BJ (cell line): ENCODE measurements around the gene BIRC7. TPM values are rescaled to one million over a fixed set of nuclear protein-coding genes. Genes with fewer than 3 reads are reported as not detected.
A peak's percentile ranks its signal among the peaks of the same experiment; 100 is the strongest.

Experiments
- CTCF ChIA-PET: fragments of 350-600 bp; formaldehyde crosslinking; extraction: SDS; loops from one replicate; lab custom pipeline; 2021; ENCODE audit warnings: antibody characterized with exemption, inconsistent platforms; lab: Yijun Ruan, JAX
- POLR2A ChIA-PET: fragments of 300-600 bp; sonication (Branson Sonifier 250); formaldehyde crosslinking; extraction: SDS; loops from one replicate; lab custom pipeline; 2021; ENCODE audit warnings: antibody characterized with exemption; lab: Charles Lee
- DNase-seq: peaks from one replicate; pipeline ENCODE4 v3.0.0-alpha.2; 2011; ENCODE audit warnings: low read depth
- H3K27me3 ChIP-seq: 2 replicates; pipeline ENCODE4 v1.6.0; 2011; ENCODE audit warnings: low read length; ENCODE audit not compliant: control insufficient read depth, insufficient read depth
- H3K36me3 ChIP-seq: 2 replicates; pipeline ENCODE4 v1.5.1; 2011; ENCODE audit warnings: low read length; ENCODE audit not compliant: control insufficient read depth, insufficient read depth
- H3K4me3 ChIP-seq: 2 replicates; pipeline ENCODE4 v1.5.1; 2011; ENCODE audit warnings: low read depth, mild to moderate bottlenecking, control low read depth, low read length
- polyA plus RNA-seq: library from polyadenylated mRNA; depleted of rRNA; stranded (reverse); fragments of >200 nt; gene quantifications from 2 replicates; pipeline ENCODE4 v1.2.3, GENCODE V29; 2011
- TF ChIP-seq, protein P1 (sequence below): IDR thresholded peaks from 2 replicates; pipeline ENCODE4 v1.5.1; 2011; ENCODE audit warnings: low read depth, mild to moderate bottlenecking, control low read depth, inconsistent platforms, low read length, moderate library complexity; ENCODE audit not compliant: insufficient read depth

The BIRC7 gene
- polyA plus RNA-seq, 1 experiment = not detected

DNA sequence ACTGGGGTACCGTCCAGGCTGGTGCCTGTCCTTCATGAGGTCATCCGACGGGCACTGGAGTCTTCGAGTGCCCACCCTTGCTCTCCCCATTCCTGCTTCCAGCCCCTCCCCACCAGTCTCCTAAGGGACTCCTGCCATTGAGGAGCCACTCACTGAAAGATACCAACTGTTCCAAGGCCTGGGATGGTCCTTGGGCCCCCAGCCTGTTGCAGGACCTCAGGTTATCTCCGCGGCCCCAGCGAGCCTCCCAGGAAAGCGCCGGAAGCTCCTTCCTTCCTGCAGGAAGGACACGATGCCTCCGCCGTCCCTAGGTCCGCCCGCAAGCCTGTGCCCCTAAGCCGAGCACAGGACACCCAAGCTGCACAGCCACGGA, 17.3 kb downstream of the BIRC7 start:
- no peak overlapping the region for H3K4me3 ChIP-seq
- DNase-seq = no peak
- no peaks in the 10 kb centered on the region for H3K36me3 ChIP-seq
- POLR2A ChIA-PET = no interaction called here
- CTCF ChIA-PET = interaction anchor here (1.2 to 9.2 kb wide), 4 partner anchors 18 to 280 kb away, joined by 4 to 64 read pairs (median 5); no protein-coding TSS in a partner anchor
- H3K27me3 ChIP-seq = peaks cover 35% of the 10 kb centered on the region
- TF ChIP-seq, protein P1, sequence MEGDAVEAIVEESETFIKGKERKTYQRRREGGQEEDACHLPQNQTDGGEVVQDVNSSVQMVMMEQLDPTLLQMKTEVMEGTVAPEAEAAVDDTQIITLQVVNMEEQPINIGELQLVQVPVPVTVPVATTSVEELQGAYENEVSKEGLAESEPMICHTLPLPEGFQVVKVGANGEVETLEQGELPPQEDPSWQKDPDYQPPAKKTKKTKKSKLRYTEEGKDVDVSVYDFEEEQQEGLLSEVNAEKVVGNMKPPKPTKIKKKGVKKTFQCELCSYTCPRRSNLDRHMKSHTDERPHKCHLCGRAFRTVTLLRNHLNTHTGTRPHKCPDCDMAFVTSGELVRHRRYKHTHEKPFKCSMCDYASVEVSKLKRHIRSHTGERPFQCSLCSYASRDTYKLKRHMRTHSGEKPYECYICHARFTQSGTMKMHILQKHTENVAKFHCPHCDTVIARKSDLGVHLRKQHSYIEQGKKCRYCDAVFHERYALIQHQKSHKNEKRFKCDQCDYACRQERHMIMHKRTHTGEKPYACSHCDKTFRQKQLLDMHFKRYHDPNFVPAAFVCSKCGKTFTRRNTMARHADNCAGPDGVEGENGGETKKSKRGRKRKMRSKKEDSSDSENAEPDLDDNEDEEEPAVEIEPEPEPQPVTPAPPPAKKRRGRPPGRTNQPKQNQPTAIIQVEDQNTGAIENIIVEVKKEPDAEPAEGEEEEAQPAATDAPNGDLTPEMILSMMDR = no peak

DNA sequence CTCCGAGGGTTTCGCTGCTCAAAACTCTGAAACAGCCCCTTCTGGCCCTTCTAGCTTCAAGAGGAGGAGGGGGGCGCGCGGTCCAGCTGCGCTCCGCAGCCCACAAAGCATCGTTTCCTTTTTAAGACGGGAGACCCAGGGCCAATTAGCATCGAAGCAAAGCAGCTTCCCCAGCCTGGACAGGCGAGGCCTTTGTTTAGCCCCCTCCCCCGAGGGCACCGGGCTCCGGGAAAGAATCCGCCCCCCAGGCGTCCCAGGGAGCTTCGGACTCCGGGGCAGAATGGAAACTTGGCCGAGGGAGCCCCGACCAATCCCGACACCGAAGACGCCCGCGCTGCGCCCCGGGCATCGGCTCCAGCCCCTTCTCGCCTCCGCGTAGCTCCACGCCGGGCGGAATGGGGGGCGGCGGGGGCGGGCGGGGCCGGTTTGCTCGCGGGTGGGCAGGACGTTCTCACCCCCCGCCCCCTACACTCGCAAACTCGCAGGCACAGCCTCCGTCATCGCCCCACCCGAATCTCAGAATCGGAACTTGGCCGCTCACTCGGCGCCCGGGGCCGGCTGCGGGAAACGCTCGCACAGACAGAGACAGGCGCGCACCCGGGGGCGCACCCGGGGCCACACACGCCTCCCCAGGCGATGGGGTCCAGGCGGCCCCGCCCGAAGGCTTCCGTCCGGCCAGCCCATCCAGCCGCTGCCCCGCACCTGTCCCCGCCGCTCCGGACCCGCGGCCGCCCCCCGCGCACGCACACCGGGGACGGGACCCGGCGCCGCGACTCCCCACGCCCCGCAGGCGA, 17.9 kb downstream of the BIRC7 start:
- no peaks in the 10 kb centered on the region for H3K36me3 ChIP-seq
- peak overlapping the region; percentile 3; the same call in 1 of the 2 replicates for H3K4me3 ChIP-seq
- DNase-seq = no peak
- H3K27me3 ChIP-seq = peaks cover 40% of the 10 kb centered on the region
- ChIA-PET CTCF (interaction anchor here (1.2 to 9.2 kb wide), 4 partner anchors 19 to 281 kb away, joined by 4 to 64 read pairs (median 5); no protein-coding TSS in a partner anchor), POLR2A (no interaction called here)
- TF ChIP-seq, protein P1 = no peak

DNA sequence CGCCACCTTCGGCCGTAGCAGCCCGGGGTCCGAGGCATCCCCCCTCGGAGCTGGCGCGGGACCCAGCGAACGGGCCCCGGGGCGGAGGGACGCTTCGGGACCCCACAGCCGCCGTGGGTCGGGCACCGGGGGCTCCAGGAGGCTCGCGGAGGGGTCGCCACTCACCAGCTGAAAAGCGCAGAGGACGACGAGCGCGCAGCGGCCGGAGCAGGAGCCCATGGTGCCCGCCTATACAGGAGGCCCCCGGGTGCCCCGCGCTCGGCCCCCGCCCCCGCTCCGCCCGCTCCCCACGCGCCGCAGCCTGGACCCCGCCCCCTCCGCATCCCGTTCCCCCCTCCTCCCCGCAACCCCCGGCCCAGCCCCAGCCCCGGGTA, 18.5 kb downstream of the BIRC7 start, which contains the start of gene NKAIN4:
Gene NKAIN4, minus strand, starts transcription at position 232 of the 374 bp plus-strand sequence. Its CDS starts 13 bp downstream, at position 219.
- peak within 1 kb of the TSS; percentile 3; the same call in 1 of the 2 replicates for H3K4me3 ChIP-seq
- TF ChIP-seq, protein P1 = no peak
- ChIA-PET POLR2A (no interaction called here), CTCF (interaction anchor here (1.3 to 9.2 kb wide), 3 partner anchors 8 to 282 kb away, joined by 4 to 64 read pairs (median 4); no protein-coding TSS in a partner anchor)
- peaks cover 45% of the 10 kb centered on the region for H3K27me3 ChIP-seq
- H3K36me3 ChIP-seq = no peaks in the 10 kb centered on the region
- no peak for DNase-seq

DNA sequence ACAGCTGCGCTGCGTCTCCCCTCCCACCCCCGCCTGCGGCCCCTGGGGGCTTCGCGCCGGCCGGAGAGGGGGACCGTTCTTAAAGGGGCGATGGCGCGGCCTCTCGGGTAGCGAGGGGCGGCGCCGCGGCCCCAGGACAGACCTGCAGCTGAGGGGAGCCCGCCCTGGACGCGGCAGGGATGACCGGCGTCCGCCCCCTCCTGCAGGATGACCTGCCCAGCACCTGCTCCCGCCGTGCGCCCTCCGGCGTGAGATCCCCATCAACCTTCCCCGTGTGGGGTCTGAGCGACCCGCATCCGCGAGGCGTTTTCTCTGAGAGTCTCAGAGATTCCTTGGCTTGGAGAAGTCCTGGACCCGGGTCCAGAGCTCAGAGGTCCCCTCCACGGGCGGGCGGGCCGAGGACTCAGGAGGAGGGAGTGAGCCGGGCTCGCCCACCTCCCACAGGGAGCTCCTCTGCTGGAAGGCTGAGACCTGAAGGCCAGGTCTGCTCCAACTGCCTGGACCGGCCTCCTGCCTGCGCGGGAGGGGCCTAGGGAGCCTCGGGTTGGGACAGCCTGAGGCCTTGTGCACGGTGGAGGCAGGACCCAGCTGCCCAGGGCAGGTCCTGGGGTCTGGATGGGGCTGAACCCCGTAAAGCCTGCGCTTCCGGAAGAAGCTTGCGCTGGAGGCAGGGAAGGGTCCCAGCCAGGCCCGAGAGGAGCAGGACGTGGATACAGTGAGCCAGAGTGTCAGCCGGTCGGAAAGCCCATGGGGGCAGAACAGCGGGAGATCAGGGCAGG, 19.1 kb downstream of the BIRC7 start:
- Histone ChIP-seq H3K4me3 (no peak overlapping the region), H3K36me3 (no peaks in the 10 kb centered on the region), H3K27me3 (peaks cover 50% of the 10 kb centered on the region)
- CTCF ChIA-PET = interaction anchor here (0.7 to 2.0 kb wide), 4 partner anchors 9 to 199 kb away, joined by 3 to 5 read pairs (median 4); no protein-coding TSS in a partner anchor
- POLR2A ChIA-PET = no interaction called here
- DNase-seq = no peak
- TF ChIP-seq, protein P1 = no peak
